ENCODE data around the gene MICALL2.

The MICALL2 gene

DNA sequence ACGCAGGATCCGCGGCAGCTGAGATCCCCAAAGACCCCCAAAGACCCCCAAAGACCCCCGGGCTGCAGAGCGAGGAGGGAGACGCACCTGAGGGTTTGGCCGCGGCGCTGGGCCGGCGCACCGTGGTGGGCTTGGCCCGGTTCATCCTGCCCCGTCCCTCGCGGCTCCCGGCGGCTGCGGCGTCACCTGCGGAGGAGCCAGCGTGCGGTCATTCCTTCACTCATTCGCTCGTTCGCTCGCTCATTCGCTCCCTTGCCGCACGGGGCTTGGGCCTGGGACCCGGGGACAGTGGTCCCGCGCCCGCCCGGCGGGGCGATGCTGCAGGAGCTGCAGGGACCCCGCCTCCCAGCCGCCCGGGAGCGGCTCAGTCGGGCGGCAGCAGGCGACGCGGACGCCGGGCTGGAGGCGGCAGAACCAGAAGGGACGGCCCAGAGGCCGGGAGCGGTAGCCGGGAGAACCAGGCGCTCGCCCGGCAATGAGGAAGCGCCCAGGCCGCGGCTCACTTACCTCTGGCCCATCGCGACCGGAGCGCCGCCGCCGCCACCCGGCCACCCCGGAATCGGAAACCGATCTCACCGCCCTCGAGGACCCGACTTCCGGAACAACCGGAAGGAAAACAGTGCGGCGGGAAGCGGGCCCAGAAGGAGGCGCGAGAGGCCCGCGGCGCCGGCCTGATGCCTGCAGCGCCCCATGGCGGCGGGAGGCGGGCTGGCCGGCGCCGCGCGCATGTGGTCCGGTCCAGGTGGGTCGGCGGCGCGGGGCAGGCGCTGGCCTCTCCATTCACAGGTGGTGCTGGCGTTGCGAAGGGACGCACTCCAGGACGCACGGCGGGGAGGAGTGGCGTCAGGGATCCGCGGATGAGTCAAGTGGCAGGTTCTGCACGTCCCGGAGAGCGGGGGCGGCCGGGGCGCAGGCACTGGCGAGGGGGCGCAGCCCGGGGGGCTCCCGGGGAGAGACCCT, 44.8 kb upstream of the MICALL2 start, which contains the start of gene INTS1 (continued):
- TF ChIP-seq ZNF645 (tag by site-specific recombination; IDR thresholded peaks at IDR 0.05) (no peak), ZNF561 (tag by site-specific recombination; IDR thresholded peaks at IDR 0.05; ENCODE audit: borderline replicate concordance) (peak; percentile 68), ZNF626 (tag by site-specific recombination; IDR thresholded peaks at IDR 0.05) (no peak), ZNF777 (tag by site-specific recombination; IDR thresholded peaks at IDR 0.05; ENCODE audit: borderline replicate concordance) (no peak), ZNF548 (tag by site-specific recombination; IDR thresholded peaks at IDR 0.05) (no peak), OSR2 (tag by site-specific recombination; IDR thresholded peaks at IDR 0.05) (no peak), ZNF768 (tag by site-specific recombination; IDR thresholded peaks at IDR 0.05) (no peak), ZNF785 (tag by site-specific recombination; IDR thresholded peaks at IDR 0.05) (no peak), PRDM1 (tag by site-specific recombination; IDR thresholded peaks at IDR 0.05) (no peak), ZNF473 (tag by site-specific recombination; IDR thresholded peaks at IDR 0.05) (no peak), ZNF221 (tag by site-specific recombination; IDR thresholded peaks at IDR 0.05; ENCODE audit: borderline replicate concordance) (no peak), ZNF211 (tag by site-specific recombination; IDR thresholded peaks at IDR 0.05; ENCODE audit: low read depth) (no peak), ZNF623 (tag by site-specific recombination; IDR thresholded peaks at IDR 0.05) (no peak), TCF7L2 (IDR thresholded peaks at IDR 0.05; ENCODE audit: borderline replicate concordance, low read depth, low read length) (no peak), ZNF155 (tag by site-specific recombination; IDR thresholded peaks at IDR 0.05) (no peak), ZNF530 (tag by site-specific recombination; IDR thresholded peaks at IDR 0.05; ENCODE audit: low read depth) (no peak), ZFP37 (tag by site-specific recombination; IDR thresholded peaks at IDR 0.05) (no peak), ZNF311 (tag by site-specific recombination; IDR thresholded peaks at IDR 0.05; ENCODE audit: borderline replicate concordance) (no peak), ZNF610 (tag by site-specific recombination; IDR thresholded peaks at IDR 0.05; ENCODE audit: borderline replicate concordance) (no peak), ZNF707 (tag by site-specific recombination; IDR thresholded peaks at IDR 0.05) (no peak), ZNF121 (tag by site-specific recombination; IDR thresholded peaks at IDR 0.05) (peak; percentile 34; the same call in 1 of the 2 replicates), SCRT2 (tag by site-specific recombination; IDR thresholded peaks at IDR 0.05) (0 out of 2 replicates have a peak, but pooled peaks have one; percentile 36), ZNF704 (tag by site-specific recombination; IDR thresholded peaks at IDR 0.05) (no peak), ZNF140 (tag by site-specific recombination; IDR thresholded peaks at IDR 0.05) (no peak), KLF9 (tag by site-specific recombination; IDR thresholded peaks at IDR 0.05; ENCODE audit: low read depth) (no peak; the same call in 1 of the 2 replicates), KLF1 (tag by site-specific recombination; IDR thresholded peaks at IDR 0.05) (no peak), ZNF10 (tag by site-specific recombination; IDR thresholded peaks at IDR 0.05) (no peak), ZNF138 (tag by site-specific recombination; IDR thresholded peaks at IDR 0.05; ENCODE audit: borderline replicate concordance) (no peak)
- TF ChIP-seq, protein P1, sequence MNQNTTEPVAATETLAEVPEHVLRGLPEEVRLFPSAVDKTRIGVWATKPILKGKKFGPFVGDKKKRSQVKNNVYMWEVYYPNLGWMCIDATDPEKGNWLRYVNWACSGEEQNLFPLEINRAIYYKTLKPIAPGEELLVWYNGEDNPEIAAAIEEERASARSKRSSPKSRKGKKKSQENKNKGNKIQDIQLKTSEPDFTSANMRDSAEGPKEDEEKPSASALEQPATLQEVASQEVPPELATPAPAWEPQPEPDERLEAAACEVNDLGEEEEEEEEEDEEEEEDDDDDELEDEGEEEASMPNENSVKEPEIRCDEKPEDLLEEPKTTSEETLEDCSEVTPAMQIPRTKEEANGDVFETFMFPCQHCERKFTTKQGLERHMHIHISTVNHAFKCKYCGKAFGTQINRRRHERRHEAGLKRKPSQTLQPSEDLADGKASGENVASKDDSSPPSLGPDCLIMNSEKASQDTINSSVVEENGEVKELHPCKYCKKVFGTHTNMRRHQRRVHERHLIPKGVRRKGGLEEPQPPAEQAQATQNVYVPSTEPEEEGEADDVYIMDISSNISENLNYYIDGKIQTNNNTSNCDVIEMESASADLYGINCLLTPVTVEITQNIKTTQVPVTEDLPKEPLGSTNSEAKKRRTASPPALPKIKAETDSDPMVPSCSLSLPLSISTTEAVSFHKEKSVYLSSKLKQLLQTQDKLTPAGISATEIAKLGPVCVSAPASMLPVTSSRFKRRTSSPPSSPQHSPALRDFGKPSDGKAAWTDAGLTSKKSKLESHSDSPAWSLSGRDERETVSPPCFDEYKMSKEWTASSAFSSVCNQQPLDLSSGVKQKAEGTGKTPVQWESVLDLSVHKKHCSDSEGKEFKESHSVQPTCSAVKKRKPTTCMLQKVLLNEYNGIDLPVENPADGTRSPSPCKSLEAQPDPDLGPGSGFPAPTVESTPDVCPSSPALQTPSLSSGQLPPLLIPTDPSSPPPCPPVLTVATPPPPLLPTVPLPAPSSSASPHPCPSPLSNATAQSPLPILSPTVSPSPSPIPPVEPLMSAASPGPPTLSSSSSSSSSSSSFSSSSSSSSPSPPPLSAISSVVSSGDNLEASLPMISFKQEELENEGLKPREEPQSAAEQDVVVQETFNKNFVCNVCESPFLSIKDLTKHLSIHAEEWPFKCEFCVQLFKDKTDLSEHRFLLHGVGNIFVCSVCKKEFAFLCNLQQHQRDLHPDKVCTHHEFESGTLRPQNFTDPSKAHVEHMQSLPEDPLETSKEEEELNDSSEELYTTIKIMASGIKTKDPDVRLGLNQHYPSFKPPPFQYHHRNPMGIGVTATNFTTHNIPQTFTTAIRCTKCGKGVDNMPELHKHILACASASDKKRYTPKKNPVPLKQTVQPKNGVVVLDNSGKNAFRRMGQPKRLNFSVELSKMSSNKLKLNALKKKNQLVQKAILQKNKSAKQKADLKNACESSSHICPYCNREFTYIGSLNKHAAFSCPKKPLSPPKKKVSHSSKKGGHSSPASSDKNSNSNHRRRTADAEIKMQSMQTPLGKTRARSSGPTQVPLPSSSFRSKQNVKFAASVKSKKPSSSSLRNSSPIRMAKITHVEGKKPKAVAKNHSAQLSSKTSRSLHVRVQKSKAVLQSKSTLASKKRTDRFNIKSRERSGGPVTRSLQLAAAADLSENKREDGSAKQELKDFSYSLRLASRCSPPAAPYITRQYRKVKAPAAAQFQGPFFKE (tag by site-specific recombination; IDR thresholded peaks at IDR 0.05; ENCODE audit: borderline replicate concordance): no peak
- TF ChIP-seq, protein P2, sequence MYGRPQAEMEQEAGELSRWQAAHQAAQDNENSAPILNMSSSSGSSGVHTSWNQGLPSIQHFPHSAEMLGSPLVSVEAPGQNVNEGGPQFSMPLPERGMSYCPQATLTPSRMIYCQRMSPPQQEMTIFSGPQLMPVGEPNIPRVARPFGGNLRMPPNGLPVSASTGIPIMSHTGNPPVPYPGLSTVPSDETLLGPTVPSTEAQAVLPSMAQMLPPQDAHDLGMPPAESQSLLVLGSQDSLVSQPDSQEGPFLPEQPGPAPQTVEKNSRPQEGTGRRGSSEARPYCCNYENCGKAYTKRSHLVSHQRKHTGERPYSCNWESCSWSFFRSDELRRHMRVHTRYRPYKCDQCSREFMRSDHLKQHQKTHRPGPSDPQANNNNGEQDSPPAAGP (tag by site-specific recombination; IDR thresholded peaks at IDR 0.05): no peak

All from HEK293 (cell line).